H9 (cell line): ENCODE results near the gene KRT35. TPM values are rescaled to one million over a fixed set of nuclear protein-coding genes. Genes with fewer than 3 reads are reported as not detected.
A peak's percentile ranks its signal among the peaks of the same experiment; 100 is the strongest.

Experiments used
- DNase-seq: peaks from one replicate; pipeline ENCODE4 v3.0.0-alpha.2; 2017
- H2AFZ ChIP-seq: one replicate; pipeline ENCODE4 v1.6.1; 2013; ENCODE audit warnings: mild to moderate bottlenecking, low read length, control low read depth, moderate library complexity
- H2AK5ac ChIP-seq: 2 replicates; pipeline ENCODE4 v1.6.1; 2013; ENCODE audit warnings: low read length, control low read depth, mixed read lengths; ENCODE audit not compliant: insufficient read length
- H2BK120ac ChIP-seq: one replicate; pipeline ENCODE4 v1.6.1; 2013; ENCODE audit warnings: low read depth, mild to moderate bottlenecking, low read length, control low read depth, inconsistent platforms; ENCODE audit not compliant: poor library complexity, severe bottlenecking
- H2BK12ac ChIP-seq: 2 replicates; pipeline ENCODE4 v1.6.1; 2013; ENCODE audit warnings: low read length, control low read depth, mixed read lengths, low read depth; ENCODE audit not compliant: insufficient read length
- H2BK15ac ChIP-seq: 2 replicates; pipeline ENCODE4 v1.6.1; 2013; ENCODE audit warnings: low read depth, low read length, control low read depth
- H2BK20ac ChIP-seq: one replicate; pipeline ENCODE4 v1.6.1; 2013; ENCODE audit warnings: low read depth, mild to moderate bottlenecking, low read length, control low read depth, inconsistent platforms; ENCODE audit not compliant: poor library complexity, severe bottlenecking
- H2BK5ac ChIP-seq: 2 replicates; pipeline ENCODE4 v1.6.1; 2013; ENCODE audit warnings: low read length, control low read depth, mixed read lengths; ENCODE audit not compliant: insufficient read length
- H3K14ac ChIP-seq: 2 replicates; pipeline ENCODE4 v1.6.1; 2013; ENCODE audit warnings: low read length, control low read depth; ENCODE audit not compliant: insufficient read depth
- H3K18ac ChIP-seq: 2 replicates; pipeline ENCODE4 v1.6.1; 2013; ENCODE audit warnings: low read depth, mild to moderate bottlenecking, mixed read lengths, low read length, control low read depth; ENCODE audit not compliant: insufficient read length
- H3K23ac ChIP-seq: 2 replicates; pipeline ENCODE4 v1.6.1; 2013; ENCODE audit warnings: low read length, control low read depth, mixed read lengths, low read depth; ENCODE audit not compliant: insufficient read length
- H3K23me2 ChIP-seq: 2 replicates; pipeline ENCODE4 v1.6.1; 2013; ENCODE audit warnings: low read depth, mild to moderate bottlenecking, mixed read lengths, low read length, control low read depth; ENCODE audit not compliant: insufficient read length, poor library complexity, severe bottlenecking
- H3K27ac ChIP-seq: 2 replicates; pipeline ENCODE4 v1.5.1; 2013; ENCODE audit warnings: low read length, control low read depth, mixed read lengths, low read depth; ENCODE audit not compliant: insufficient read length
- H3K27me3 ChIP-seq: 2 replicates; pipeline ENCODE4 v1.6.1; 2013; ENCODE audit warnings: low read length, control low read depth, inconsistent platforms; ENCODE audit not compliant: insufficient read depth
- H3K4ac ChIP-seq: 2 replicates; pipeline ENCODE4 v1.6.1; 2013; ENCODE audit warnings: low read depth, mild to moderate bottlenecking, control low read depth, inconsistent platforms, low read length, moderate library complexity
- H3K4me1 ChIP-seq: 2 replicates; pipeline ENCODE4 v1.6.1; 2013; ENCODE audit warnings: low read length, control low read depth, inconsistent platforms; ENCODE audit not compliant: insufficient read depth
- H3K4me2 ChIP-seq: 2 replicates; pipeline ENCODE4 v1.6.1; 2013; ENCODE audit warnings: low read length, control low read depth, mixed read lengths; ENCODE audit not compliant: insufficient read length, insufficient read depth
- H3K56ac ChIP-seq: 2 replicates; pipeline ENCODE4 v1.6.1; 2013; ENCODE audit warnings: low read depth, mild to moderate bottlenecking, mixed read lengths, low read length, control low read depth; ENCODE audit not compliant: insufficient read length
- H3K79me1 ChIP-seq: 2 replicates; pipeline ENCODE4 v1.6.1; 2013; ENCODE audit warnings: low read depth, mild to moderate bottlenecking, moderate library complexity, low read length, control low read depth, inconsistent platforms; ENCODE audit not compliant: insufficient read depth, poor library complexity, severe bottlenecking
- H3K79me2 ChIP-seq: 2 replicates; pipeline ENCODE4 v1.6.1; 2013; ENCODE audit warnings: low read length, control low read depth, inconsistent platforms; ENCODE audit not compliant: insufficient read depth
- H3K9ac ChIP-seq: 2 replicates; pipeline ENCODE4 v1.6.1; 2013; ENCODE audit warnings: low read length, control low read depth, mixed read lengths; ENCODE audit not compliant: insufficient read length; ENCODE audit errors: extremely low read depth
- H3K9me3 ChIP-seq: one replicate; pipeline ENCODE4 v1.6.1; 2013; ENCODE audit warnings: low read depth, low read length, inconsistent platforms; ENCODE audit not compliant: control insufficient read depth
- H3T11ph ChIP-seq: one replicate; pipeline ENCODE4 v1.6.1; 2013; ENCODE audit warnings: mild to moderate bottlenecking, low read length, control low read depth, inconsistent platforms
- H4K20me1 ChIP-seq: one replicate; pipeline ENCODE4 v1.6.1; 2013; ENCODE audit not compliant: control insufficient read depth, insufficient read length, insufficient read depth
- H4K5ac ChIP-seq: 2 replicates; pipeline ENCODE4 v1.6.1; 2013; ENCODE audit warnings: low read depth, mild to moderate bottlenecking, mixed read lengths, low read length, control low read depth; ENCODE audit not compliant: insufficient read length
- H4K8ac ChIP-seq: replicated peaks from 2 replicates; pipeline ENCODE4 v1.6.1; 2013; ENCODE audit warnings: low read length, control low read depth, mixed read lengths, low read depth; ENCODE audit not compliant: insufficient read length
- H4K91ac ChIP-seq: 2 replicates; pipeline ENCODE4 v1.6.1; 2013; ENCODE audit warnings: low read depth, mild to moderate bottlenecking, moderate library complexity, mixed read lengths, low read length, control low read depth; ENCODE audit not compliant: insufficient read length
- H3K27ac Mint-ChIP-seq, 3 experiments: 2 replicates in 2 of 3; 3 replicates in 1 of 3; pipeline ENCODE4 v1.8.0; 2020 to 2021; ENCODE audit warnings: mixed read lengths in 3 of 3, mild to moderate bottlenecking in 1 of 3, moderate library complexity in 1 of 3
- H3K27me3 Mint-ChIP-seq: 2 replicates; pipeline ENCODE4 v1.8.0; 2021; ENCODE audit warnings: low read depth, mild to moderate bottlenecking, moderate library complexity, mixed read lengths
- H3K36me3 Mint-ChIP-seq, 3 experiments: 2 replicates in 2 of 3; 3 replicates in 1 of 3; pipeline ENCODE4 v1.8.0; 2020 to 2021; ENCODE audit warnings: low read depth in 3 of 3, mixed read lengths in 3 of 3; ENCODE audit not compliant: insufficient read depth in 1 of 3
- H3K4me1 Mint-ChIP-seq, 2 experiments: 2 replicates each; pipeline ENCODE4 v1.8.0; 2020; ENCODE audit warnings: mixed read lengths in 2 of 2
- H3K4me3 Mint-ChIP-seq, 2 experiments: 2 replicates in 1 of 2; 3 replicates in 1 of 2; pipeline ENCODE4 v1.8.0; 2020 to 2021; ENCODE audit warnings: mild to moderate bottlenecking in 2 of 2, mixed read lengths in 2 of 2, moderate library complexity in 1 of 2
- H3K9me3 Mint-ChIP-seq, 2 experiments: 2 replicates in 1 of 2; 3 replicates in 1 of 2; pipeline ENCODE4 v1.8.0; 2020; ENCODE audit warnings: mild to moderate bottlenecking in 2 of 2, mixed read lengths in 2 of 2, moderate library complexity in 1 of 2
- CTCF ChIP-seq: fragments of 200-600 bp; sonication (generic); conservative IDR thresholded peaks from 3 replicates; pipeline ENCODE4 v1.8.0; 2021; ENCODE audit warnings: antibody characterized with exemption, mild to moderate bottlenecking
- WGBS: extraction: QIAGEN DNeasy Blood & Tissue Kit; methylation state at CpG from one replicate; pipeline ENCODE4 v1.1.7; 2013; ENCODE audit warnings: missing lambda C conversion rate, low lambda C conversion rate, mixed read lengths; ENCODE audit not compliant: insufficient read length; ENCODE audit errors: extremely low coverage; 5-methylcytosine and 5-hydroxymethylcytosine counted together
- total RNA-seq: library from RNA; stranded (reverse); gene quantifications from 2 replicates; pipeline ENCODE4 v1.2.1, GENCODE V29; 2021

KRT35 gene
- total RNA-seq, 1 experiment from 2014 or later = not detected

GRCh38 chr17:41483531-41483930, 2.6 kb upstream of the KRT35 start:
- peaks cover 20% of the 10 kb centered on the region for H3K27me3 Mint-ChIP-seq
- Histone ChIP-seq H2BK5ac (no peak overlapping the region), H3K56ac (no peak overlapping the region), H3K79me2 (no peaks in the 10 kb centered on the region), H3K14ac (no peak overlapping the region), H3T11ph (no peak overlapping the region), H3K9ac (no peak overlapping the region), H3K79me1 (no peaks in the 10 kb centered on the region), H3K27me3 (no peaks in the 10 kb centered on the region), H3K27ac (no peak overlapping the region), H2BK15ac (no peak overlapping the region), H2BK12ac (no peak overlapping the region), H2BK20ac (no peak overlapping the region), H4K91ac (no peak overlapping the region), H3K4ac (no peak overlapping the region), H2BK120ac (no peak overlapping the region), H3K9me3 (no peaks in the 10 kb centered on the region), H3K23ac (no peak overlapping the region), H3K18ac (no peak overlapping the region), H4K8ac (no peak overlapping the region), H4K5ac (no peak overlapping the region), H4K20me1 (no peaks in the 10 kb centered on the region), H3K4me1 (no peaks in the 10 kb centered on the region), H3K4me2 (no peak overlapping the region), H2AFZ (no peak overlapping the region), H2AK5ac (no peak overlapping the region), H3K23me2 (peaks cover 3% of the 10 kb centered on the region)
- H3K9me3 Mint-ChIP-seq = no peaks in the 10 kb centered on the region
- no peak for TF ChIP-seq CTCF
- no peak overlapping the region for H3K4me3 Mint-ChIP-seq
- WGBS = no CpG with 5 or more reads among the region's 9 CpGs
- 0 out of 7 replicates have a peak overlapping the region, but pooled peaks of 1 of the 3 experiments have one; percentile 2 for H3K27ac Mint-ChIP-seq
- DNase-seq = no peak
- H3K4me1 Mint-ChIP-seq = peaks cover 1 to 10% of the 10 kb centered on the region in 2 experiments
- no peaks in the 10 kb centered on the region for H3K36me3 Mint-ChIP-seq
